Body of pancreas (tissue), 4 donors: ENCODE results near the gene DPPA4.

Experiments used
- POLR2A ChIP-seq, 3 donors: fragments of 450-650 bp; IDR thresholded peaks; one replicate each; pipeline ENCODE4 v1.6.1; 2016; ENCODE audit warnings: antibody characterized with exemption in 3 of 3, mild to moderate bottlenecking in 2 of 3
- TF ChIP-seq, protein P1 (sequence below), 7 experiments: fragments of 450-650 bp in 4 of 7; fragments of 200-600 bp in 3 of 7; sonication (generic) in 3 of 7; IDR thresholded peaks; one replicate each; pipeline ENCODE4 v1.5.1; 2016 to 2019; ENCODE audit warnings: antibody characterized with exemption in 7 of 7

DNA sequence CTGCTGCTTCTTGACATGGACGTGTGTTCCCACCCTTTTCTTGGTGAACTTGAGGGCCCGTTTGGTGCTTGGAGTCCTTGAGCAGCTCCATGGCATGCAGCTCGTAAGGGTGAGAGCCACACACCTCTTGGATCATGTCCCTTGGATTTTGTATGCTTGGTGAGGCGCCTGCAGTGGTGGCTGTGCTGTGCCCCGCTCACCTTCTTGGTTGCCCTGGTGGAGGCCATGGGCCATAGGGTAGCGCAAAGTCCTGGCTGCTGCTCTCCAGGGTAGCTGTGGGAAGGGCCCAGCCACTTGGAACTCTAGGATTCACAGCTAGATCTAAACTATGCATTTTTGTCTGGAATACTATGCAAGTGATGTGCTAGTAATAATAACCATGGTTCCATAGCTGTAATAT lies 26.7 kb upstream of the DPPA4 start:
- no peak for TF ChIP-seq POLR2A (IDR thresholded peaks at IDR 0.05)
- TF ChIP-seq, protein P1, sequence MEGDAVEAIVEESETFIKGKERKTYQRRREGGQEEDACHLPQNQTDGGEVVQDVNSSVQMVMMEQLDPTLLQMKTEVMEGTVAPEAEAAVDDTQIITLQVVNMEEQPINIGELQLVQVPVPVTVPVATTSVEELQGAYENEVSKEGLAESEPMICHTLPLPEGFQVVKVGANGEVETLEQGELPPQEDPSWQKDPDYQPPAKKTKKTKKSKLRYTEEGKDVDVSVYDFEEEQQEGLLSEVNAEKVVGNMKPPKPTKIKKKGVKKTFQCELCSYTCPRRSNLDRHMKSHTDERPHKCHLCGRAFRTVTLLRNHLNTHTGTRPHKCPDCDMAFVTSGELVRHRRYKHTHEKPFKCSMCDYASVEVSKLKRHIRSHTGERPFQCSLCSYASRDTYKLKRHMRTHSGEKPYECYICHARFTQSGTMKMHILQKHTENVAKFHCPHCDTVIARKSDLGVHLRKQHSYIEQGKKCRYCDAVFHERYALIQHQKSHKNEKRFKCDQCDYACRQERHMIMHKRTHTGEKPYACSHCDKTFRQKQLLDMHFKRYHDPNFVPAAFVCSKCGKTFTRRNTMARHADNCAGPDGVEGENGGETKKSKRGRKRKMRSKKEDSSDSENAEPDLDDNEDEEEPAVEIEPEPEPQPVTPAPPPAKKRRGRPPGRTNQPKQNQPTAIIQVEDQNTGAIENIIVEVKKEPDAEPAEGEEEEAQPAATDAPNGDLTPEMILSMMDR (IDR thresholded peaks at IDR 0.05): no peak
